Activated CD8-positive, alpha-beta memory T cell treated with anti-CD3 and anti-CD28 coated beads, Interleukin-2, amount 50 U/mL, for 24 hours (primary cell): ENCODE results near the gene SFRP5.

Experiments used
- DNase-seq: peaks from one replicate; pipeline ENCODE4 v3.0.0-alpha.2; 2020; ENCODE audit errors: extremely low read depth

The SFRP5 gene, protein sequence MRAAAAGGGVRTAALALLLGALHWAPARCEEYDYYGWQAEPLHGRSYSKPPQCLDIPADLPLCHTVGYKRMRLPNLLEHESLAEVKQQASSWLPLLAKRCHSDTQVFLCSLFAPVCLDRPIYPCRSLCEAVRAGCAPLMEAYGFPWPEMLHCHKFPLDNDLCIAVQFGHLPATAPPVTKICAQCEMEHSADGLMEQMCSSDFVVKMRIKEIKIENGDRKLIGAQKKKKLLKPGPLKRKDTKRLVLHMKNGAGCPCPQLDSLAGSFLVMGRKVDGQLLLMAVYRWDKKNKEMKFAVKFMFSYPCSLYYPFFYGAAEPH

GRCh38 chr10:97771913-97772823 is at the start of gene SFRP5:
TSS of gene SFRP5 (minus strand) at chr10:97771999. CDS start at chr10:97771833, 166 bp downstream.
- DNase-seq, result no peak

DNA sequence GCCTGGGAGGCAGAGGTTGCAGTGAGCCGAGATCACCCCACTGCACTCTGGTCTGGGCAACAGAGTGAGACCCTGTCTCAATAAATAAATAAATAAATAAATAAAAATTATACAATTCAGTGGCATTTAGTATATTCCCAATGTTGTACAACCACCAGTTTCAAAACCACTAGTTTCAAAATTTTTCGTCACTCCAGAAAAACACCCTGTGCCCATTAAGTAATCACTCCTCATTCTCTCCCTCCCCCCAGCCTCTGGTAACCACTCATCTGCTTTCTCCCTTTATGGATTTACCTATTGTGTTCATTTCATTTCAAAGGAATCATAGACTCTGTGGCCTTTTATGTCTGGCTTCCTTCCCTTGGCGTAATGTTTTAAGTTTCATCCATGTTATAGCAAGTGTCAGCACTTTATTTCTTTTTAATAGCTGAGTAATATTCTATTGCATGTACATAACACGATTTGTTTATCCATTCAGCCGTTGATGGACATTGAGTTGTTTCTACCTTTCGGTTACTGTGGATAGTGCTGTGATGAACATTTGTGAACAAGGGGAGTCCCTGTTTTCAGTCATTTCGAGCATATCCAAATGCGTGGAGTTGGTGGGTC is 48.4 kb upstream of the SFRP5 start:
- no peak for DNase-seq

GRCh38 chr10:97818572-97818971 is 46.8 kb upstream of the SFRP5 start:
- no peak for DNase-seq

GRCh38 chr10:97816609-97817008 is 44.8 kb upstream of the SFRP5 start:
- no peak for DNase-seq

- DNase-seq, result no peak
These were observed 43.2 kb upstream of the SFRP5 start for GRCh38 chr10:97814996-97815395.

DNA sequence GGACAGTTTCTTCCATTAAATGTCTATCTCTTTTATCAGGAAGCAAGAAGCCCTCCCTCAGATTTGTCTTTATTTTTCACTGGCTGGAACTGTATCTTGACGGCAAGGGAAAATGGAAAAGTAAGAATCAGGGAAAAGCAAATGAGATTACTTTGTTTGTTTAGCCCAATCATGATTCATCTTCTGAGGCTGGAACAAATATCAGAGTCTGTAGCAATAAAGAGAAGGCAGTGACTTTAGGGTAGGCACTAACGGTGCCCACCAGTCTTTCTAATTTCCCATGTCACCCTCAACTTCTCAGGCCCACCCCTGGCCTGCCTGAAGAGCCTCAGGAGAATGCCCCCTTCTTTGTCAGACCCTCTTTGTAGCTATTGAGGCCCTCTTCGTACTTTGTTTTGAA is 41.5 kb upstream of the SFRP5 start:
- no peak for DNase-seq

DNA sequence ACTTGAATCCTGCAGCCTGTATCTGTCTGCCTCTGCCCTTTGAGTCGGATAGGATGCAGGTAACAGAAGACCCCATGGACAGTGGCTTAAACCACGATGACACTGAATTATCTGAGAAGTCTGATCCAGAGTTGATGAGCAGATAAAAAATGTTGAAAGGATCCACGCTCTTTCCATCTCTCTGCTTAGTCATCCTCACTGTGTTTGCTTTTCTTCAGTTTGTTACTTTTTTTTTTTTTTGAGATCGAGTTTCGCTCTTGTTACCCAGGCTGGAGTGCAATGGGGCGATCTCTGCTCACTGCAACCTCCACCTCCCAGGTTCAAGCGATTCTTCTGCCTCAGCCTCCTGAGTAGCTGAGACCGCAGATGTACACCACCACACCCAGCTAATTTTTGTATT is 40.9 kb upstream of the SFRP5 start:
- no peak for DNase-seq

DNA sequence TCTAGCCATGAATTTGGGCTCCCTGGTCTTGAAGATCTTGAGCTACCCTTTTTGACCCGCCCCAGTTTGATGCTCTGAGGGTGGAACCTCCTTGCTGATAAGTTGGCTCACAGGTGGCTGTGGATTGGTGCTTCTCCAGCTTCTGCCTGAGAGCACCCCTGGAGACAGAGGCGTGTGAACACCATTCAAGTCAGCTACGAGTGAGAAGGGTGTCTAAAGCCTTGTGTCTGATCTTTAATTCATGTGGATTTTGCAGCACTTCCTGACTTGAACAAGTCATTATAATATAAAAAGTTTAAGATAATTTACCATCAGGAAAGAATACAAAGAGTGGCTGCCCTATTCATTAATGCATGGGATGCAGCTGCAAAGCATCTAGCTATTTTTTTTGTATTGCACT is 40.2 kb upstream of the SFRP5 start:
- no peak for DNase-seq

- DNase-seq, result no peak
These were observed 38.6 kb upstream of the SFRP5 start for GRCh38 chr10:97810446-97810845.

DNA sequence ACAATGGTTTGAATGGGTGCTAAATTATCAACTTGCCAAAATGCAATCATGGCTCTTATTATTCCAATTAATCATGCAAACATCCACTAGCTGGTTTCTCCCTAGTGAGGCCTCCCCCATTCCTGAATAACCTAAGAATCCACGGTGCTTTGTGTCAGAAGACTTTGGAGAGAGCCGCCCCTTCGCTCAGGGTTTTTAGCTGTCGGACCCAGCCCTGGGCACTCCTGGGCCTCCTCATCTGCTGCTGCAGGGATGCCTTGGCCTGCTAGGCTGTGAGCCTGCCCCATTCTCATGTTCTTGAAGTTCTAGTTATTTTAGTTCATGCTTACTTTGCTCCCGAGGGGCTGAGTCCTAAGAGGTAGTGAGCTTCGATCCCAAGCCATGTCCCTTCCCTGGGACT is 34.1 kb upstream of the SFRP5 start:
- DNase-seq, result no peak

DNA sequence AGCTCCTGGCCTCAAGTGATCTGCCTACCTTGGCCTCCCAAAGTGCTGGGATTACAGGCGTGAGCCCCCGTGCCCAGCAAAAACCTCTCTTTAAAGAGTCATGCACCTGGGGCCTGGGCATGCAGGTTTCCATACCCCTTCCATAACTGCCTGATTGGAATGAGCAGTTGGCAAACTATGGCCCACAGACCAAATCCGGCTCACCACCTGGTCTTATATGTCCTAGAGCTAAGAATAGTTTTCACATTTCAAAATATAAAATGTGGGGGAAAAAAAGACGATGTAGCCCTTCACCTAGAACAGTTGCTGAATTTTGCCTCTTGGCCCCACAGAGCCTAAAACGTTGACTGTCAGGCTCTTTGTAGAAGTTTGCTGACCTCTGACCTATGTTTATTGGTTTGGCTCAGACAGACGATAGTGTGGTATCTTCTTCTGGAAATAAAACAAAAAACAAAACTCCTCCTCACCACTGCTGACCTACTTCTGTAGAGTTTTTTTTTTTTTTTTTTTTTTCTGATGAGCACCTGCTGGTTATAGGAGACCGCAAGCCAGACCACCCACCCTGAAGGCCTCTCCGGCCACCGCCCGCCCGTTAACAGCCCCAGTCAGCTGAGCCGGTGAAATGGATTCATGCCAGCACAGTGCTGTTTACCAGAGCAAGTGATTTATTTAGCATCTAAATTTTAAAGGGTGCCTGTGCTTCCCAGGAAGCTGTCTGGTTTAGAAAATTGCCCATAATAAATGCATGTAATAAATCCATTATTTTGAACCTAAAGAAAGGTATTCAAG is 33.5 kb upstream of the SFRP5 start:
- no peak for DNase-seq

- no peak for DNase-seq
These were observed 29.6 kb upstream of the SFRP5 start for GRCh38 chr10:97801422-97801821.

GRCh38 chr10:97800474-97800873 is 28.7 kb upstream of the SFRP5 start:
- no peak for DNase-seq

DNA sequence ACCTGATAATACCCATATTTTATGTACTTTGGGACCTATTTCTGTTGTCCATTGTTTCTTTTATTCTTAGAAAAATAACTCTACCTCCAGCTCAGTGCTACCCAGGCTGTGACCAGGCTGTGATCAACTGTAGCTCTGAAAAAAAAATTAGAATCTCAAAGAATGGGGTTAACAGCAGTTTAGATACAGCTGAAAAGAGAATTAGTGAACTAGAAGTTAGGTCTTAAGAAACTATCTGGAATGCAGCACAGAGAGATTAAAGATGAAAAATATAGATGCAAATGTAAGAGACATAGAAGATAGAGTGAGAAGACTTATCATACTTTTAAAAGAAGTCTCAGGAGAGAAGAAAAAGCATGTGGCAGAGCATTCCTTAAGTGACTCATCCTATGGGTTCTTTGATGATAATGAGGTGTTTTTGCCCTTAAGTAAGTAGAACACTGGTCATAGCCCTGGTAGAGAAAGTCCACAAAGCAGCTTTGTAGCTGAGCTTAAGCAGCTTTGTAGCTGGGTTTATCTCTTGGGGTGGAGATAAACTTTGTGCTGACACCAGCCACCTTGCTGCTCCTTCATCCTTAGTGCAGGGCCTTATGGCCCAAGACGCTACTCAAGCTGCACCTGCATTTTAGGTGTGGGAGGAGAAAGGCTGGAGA is 27.3 kb upstream of the SFRP5 start:
- DNase-seq, result no peak

- DNase-seq, result no peak
These were observed 24.9 kb upstream of the SFRP5 start for GRCh38 chr10:97796651-97797050.

DNA sequence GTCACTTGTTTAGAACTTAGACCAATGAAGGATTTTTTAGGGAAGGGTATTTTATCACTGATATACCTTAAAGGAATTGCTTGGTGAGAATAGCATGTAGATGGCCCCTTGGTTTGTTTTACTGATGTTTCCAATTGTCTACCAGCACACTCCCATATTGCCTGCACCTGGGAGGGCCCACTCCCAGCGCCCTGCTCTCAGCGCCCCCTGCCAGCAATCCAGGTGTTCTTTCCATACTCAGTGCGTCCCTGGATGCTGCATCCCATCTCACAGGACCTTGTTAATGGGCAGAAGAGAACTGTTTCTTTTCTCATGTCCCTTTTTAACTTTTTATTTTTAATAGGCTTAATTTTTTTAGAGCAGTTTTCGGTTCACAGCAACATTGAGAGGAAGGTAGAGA is 24.1 kb upstream of the SFRP5 start:
- DNase-seq, result no peak

DNA sequence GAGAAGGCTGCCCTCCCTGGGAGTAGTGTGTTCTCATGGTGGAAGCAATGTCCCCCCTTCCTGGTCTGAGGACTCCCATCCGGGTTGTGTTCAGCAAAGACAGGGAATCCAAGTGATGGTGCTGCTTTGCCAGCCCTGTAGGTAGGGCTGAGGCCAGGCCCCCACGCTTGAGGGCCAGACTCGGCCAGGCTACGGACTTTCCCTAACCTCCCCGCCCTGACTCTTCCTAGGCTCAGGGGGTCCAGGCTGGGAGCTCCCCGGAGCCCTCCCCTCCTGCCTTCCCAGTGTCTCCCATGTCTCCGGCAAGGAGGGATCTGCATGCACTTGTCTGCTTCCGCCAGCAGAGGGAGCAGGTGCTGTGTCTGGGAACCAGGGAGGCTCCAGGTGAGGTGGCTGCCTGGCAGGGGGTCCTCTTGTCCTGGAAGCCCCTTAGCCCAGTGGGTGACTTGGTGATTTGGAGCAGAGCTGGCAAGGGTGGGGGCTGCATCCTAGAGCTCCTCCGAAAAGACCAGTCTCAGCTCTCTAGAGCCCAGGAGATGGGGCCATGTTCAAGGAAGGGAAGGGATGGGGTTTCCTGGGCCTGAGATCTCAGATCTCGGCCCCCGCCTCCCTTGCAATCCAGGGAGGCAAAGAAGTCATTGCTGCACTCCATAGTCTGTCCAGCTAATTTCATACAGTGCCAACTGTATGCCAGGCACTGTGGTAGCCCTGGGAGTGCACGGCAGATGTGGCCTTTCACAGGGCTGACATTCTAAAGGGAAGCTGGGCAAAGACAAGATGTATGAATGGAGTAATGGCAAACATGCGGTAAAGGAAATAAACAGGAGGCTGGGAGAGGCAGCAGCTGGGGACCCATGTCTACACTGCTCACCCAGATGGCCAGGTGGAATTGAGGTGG is 20.3 kb upstream of the SFRP5 start:
- DNase-seq, result peak; percentile 43

- DNase-seq, result no peak
These were observed 18.1 kb upstream of the SFRP5 start for GRCh38 chr10:97789770-97790397.

DNA sequence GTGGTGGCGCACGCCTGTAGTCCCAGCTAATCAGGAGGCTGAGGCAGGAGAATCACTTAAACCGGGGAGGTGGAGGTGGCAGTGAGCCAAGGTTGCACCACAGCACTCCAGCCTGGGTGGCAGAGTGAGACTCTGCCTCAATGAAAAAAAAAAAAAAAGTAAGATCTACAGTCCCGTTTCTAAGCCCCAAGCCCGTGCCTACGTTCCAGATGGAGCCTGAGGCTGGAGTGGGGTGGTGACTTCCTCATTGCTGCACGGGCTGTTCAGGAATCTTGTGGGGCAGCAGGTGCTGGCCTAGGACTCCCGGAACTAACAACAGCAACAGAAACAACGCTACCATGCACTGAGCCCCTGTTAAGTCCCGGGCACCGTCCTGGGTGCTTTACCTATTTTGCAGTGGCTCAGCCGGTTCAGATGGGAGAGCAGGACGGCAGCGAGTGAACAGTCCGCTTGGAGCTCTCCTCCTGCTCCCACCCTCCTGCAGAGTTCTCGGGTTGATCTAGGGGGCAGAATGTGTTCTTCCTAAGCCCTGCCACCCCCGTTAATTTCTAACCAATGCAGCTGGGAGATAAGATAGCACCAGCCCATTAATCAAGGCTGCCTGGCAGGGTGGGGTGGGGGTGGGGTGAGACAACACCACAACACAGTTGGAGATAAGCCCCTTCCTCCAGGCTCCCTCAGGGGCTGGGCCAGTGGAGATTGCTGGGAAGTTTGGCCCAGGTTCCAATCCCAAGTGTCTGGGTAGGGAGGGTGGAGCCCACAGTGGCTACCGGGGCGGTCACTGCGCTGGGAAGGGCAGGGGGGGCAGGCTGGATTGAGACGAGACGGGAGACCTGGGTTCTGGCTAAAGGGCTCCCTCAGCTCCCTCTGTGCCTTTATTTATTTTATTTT is 17.0 kb upstream of the SFRP5 start:
- no peak for DNase-seq
